OCI-LY1 (cell line): ENCODE measurements around the gene CD38.
"Not testable (repeated sequence)": the region's sequence is repeated elsewhere in the genome, so short reads cannot be mapped to it uniquely, and the experiment has no call there.

Experiments
- H2AFZ ChIP-seq: fragments of 200-600 bp; sonication (generic), shearing (Covaris generic); 2 replicates; pipeline ENCODE4 v1.6.0; 2014; ENCODE audit warnings: antibody characterized with exemption, mild to moderate bottlenecking, low read length
- H3F3A ChIP-seq: fragments of 200-600 bp; sonication (generic), shearing (Covaris generic); 2 replicates; pipeline ENCODE4 v1.6.0; 2014; ENCODE audit warnings: mild to moderate bottlenecking, antibody characterized with exemption, low read length, moderate library complexity; ENCODE audit not compliant: insufficient read depth
- H3K27ac ChIP-seq: fragments of 200-600 bp; sonication (generic); 2 replicates; pipeline ENCODE4 v1.5.1; 2014; ENCODE audit warnings: low read length, mixed run types, mild to moderate bottlenecking, low read depth; ENCODE audit not compliant: poor library complexity, severe bottlenecking
- H3K27me3 ChIP-seq: fragments of 200-600 bp; sonication (generic); 2 replicates; pipeline ENCODE4 v1.6.0; 2014; ENCODE audit warnings: antibody characterized with exemption, mild to moderate bottlenecking, low read length, moderate library complexity; ENCODE audit not compliant: insufficient read depth
- H3K36me3 ChIP-seq: fragments of 200-600 bp; sonication (generic); 2 replicates; pipeline ENCODE4 v1.6.1; 2014; ENCODE audit warnings: mild to moderate bottlenecking, antibody characterized with exemption, low read length, moderate library complexity, mixed read lengths; ENCODE audit not compliant: insufficient read depth
- H3K4me1 ChIP-seq: fragments of 200-600 bp; sonication (generic); 2 replicates; pipeline ENCODE4 v1.5.1; 2014; ENCODE audit warnings: mild to moderate bottlenecking, low read length, moderate library complexity; ENCODE audit not compliant: insufficient read depth, severe bottlenecking
- H3K4me2 ChIP-seq: fragments of 200-600 bp; sonication (generic), shearing (Covaris generic); 2 replicates; pipeline ENCODE4 v1.6.1; 2014; ENCODE audit warnings: low read length
- H3K4me3 ChIP-seq: fragments of 200-600 bp; sonication (generic); 2 replicates; pipeline ENCODE4 v1.5.1; 2014; ENCODE audit warnings: low read length, low read depth, mild to moderate bottlenecking, mixed read lengths; ENCODE audit not compliant: poor library complexity, severe bottlenecking
- H3K79me2 ChIP-seq: fragments of 200-600 bp; shearing (Covaris generic); 2 replicates; pipeline ENCODE4 v1.6.1; 2016; ENCODE audit warnings: mixed run types, low read length, mixed read lengths; ENCODE audit not compliant: insufficient read depth
- H3K9ac ChIP-seq: fragments of 200-600 bp; sonication (generic), shearing (Covaris generic); 2 replicates; pipeline ENCODE4 v1.6.1; 2014; ENCODE audit warnings: mild to moderate bottlenecking, low read length, mixed read lengths
- H3K9me2 ChIP-seq: fragments of 200-600 bp; sonication (generic), shearing (Covaris generic); 2 replicates; pipeline ENCODE4 v1.6.1; 2014; ENCODE audit warnings: low read depth, mild to moderate bottlenecking, low read length, mixed read lengths
- H3K9me3 ChIP-seq: fragments of 200-600 bp; shearing (Covaris generic); 2 replicates; pipeline ENCODE4 v1.6.1; 2014; ENCODE audit warnings: low read length, mixed read lengths
- H4K20me1 ChIP-seq: fragments of 200-600 bp; sonication (generic), shearing (Covaris generic); 2 replicates; pipeline ENCODE4 v1.6.0; 2016; ENCODE audit warnings: mild to moderate bottlenecking, low read length; ENCODE audit not compliant: insufficient read depth
- CTCF ChIP-seq: fragments of 200-600 bp; sonication (generic), shearing (Covaris generic); IDR thresholded peaks from 2 replicates; pipeline ENCODE4 v1.5.1; 2017; ENCODE audit warnings: mild to moderate bottlenecking, antibody characterized with exemption, low read length, moderate library complexity, mixed read lengths
- EZH2 ChIP-seq: fragments of 200-600 bp; sonication (generic), shearing (Covaris generic); IDR thresholded peaks from 2 replicates; pipeline ENCODE4 v1.8.0; 2017; ENCODE audit warnings: borderline replicate concordance, mixed run types, mild to moderate bottlenecking, antibody characterized with exemption, low read length, moderate library complexity, mixed read lengths

Gene CD38

DNA sequence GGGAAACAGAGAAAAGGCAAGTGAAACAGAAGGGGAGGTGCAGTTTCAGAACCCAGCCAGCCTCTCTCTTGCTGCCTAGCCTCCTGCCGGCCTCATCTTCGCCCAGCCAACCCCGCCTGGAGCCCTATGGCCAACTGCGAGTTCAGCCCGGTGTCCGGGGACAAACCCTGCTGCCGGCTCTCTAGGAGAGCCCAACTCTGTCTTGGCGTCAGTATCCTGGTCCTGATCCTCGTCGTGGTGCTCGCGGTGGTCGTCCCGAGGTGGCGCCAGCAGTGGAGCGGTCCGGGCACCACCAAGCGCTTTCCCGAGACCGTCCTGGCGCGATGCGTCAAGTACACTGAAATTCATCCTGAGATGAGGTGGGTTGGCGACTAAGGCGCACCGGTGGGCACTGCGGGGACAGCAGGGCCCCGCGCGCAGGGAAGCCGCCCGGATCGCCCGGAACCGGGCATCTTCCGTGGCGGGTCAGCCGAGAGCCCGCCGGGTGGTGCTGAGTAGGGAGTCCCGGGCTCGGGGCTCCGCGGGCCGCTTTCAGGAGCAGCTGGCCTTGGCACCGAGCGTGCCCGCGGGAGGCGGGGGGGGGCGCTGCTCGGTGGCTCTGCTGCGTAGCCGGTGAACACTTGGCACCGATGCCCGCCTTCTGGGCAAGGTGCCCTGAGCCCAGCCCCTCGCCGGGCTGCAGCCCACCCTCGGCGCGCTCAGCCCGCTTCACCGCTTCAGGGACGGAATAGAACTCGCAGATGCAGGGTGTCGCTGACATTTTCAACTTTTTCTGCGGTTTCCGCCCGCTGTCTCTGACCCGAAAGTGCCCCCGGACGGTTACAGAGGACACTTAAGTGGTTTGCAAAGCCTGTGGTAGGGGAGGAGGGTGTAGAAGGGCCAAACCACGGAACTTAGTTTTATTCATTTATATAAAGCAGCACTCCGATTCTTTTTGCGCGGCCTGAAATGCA is at the start of gene CD38:
TSS of gene CD38 (plus strand) at position 40 of the 953 bp plus-strand sequence. CDS start at position 127, 87 bp downstream.
- peaks cover 50% of the 10 kb centered on the region for H3K4me1 ChIP-seq
- H3K9me3 ChIP-seq = no peaks in the 10 kb centered on the region
- no peaks in the 10 kb centered on the region for H3K27me3 ChIP-seq
- no peaks in the 10 kb centered on the region for H3F3A ChIP-seq
- H4K20me1 ChIP-seq = no peaks in the 10 kb centered on the region
- no peak within 1 kb of the TSS for H2AFZ ChIP-seq
- H3K79me2 ChIP-seq = peaks cover 5% of the 10 kb centered on the region
- H3K9me2 ChIP-seq = no peaks in the 10 kb centered on the region
- H3K9ac ChIP-seq = peak within 1 kb of the TSS; percentile 89
- H3K27ac ChIP-seq = peak within 1 kb of the TSS; percentile 82
- H3K4me3 ChIP-seq = peak within 1 kb of the TSS; percentile 84
- TF ChIP-seq CTCF (no peak), EZH2 (no peak)
- H3K36me3 ChIP-seq = peaks cover 23% of the 10 kb centered on the region
- H3K4me2 ChIP-seq = peak within 1 kb of the TSS; percentile 93

- Histone ChIP-seq H3K9ac (no peak overlapping the region), H3K27ac (no peak overlapping the region), H3K9me3 (no peaks in the 10 kb centered on the region), H3K27me3 (no peaks in the 10 kb centered on the region), H2AFZ (no peak overlapping the region), H3K4me2 (no peak overlapping the region), H3K9me2 (no peaks in the 10 kb centered on the region), H3F3A (no peaks in the 10 kb centered on the region), H3K4me1 (peaks cover 10% of the 10 kb centered on the region), H4K20me1 (no peaks in the 10 kb centered on the region), H3K4me3 (no peak overlapping the region), H3K36me3 (no peaks in the 10 kb centered on the region), H3K79me2 (no peaks in the 10 kb centered on the region)
- TF ChIP-seq EZH2 (no peak), CTCF (peak; percentile 59)
Measured at GRCh38 chr4:15729910-15730533, 48.1 kb upstream of the CD38 start.

GRCh38 chr4:15733061-15733460 is 45.1 kb upstream of the CD38 start:
- H3K27ac ChIP-seq, H3K4me3 ChIP-seq, H3K36me3 ChIP-seq, H3F3A ChIP-seq, H3K9ac ChIP-seq, H3K4me2 ChIP-seq, H2AFZ ChIP-seq, H3K9me3 ChIP-seq, H3K79me2 ChIP-seq, H3K9me2 ChIP-seq, H4K20me1 ChIP-seq, H3K27me3 ChIP-seq: not testable (repeated sequence)
- peaks cover 10% of the 10 kb centered on the region for H3K4me1 ChIP-seq
